Measurements from ENCODE around the gene ULK4.
"Not testable (repeated sequence)": the region's sequence is repeated elsewhere in the genome, so short reads cannot be mapped to it uniquely, and the experiment has no call there.

Gene ULK4

DNA sequence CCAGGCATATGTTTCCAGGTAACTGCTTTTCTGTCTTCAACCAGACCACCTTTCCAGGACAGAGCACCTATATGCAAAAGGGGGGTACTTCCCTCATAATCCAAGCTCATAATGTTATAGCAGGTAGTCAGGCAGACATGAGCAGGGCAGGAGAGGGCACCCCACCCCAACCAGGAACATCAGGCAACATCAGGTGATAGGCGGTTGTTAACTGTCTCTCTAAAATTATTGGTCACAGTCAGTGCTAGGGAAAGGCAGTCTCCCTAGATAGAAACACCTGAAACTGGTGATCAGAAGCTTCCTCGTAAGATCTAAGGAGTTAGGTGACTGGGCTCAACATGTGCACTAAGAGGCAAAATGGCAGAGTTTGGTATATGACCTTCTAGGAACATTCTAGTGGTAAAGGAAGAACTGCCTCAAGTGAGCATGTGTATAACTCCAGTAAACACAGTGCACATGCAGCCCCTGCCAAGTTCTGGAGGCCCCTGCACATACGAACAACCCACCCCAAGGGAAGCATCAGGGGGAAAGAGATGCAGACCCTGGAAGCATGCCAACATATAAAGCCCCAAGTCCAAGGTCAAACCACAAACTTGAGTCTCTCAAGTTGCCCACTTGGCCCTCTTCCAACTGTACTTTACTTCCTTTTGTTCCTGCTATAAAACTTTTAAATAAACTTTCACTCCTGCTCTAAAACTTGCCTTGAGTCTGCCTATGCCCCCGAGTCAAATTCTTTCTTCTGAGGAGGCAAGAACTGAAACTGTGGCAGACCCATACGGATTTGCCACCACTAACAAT is 270.9 kb downstream of the ULK4 start:
- no peak for DNase-seq (ENCODE audit: low read depth in 2 of 2)

- no peak for DNase-seq (ENCODE audit: low read depth in 2 of 2)
Measured at GRCh38 chr3:41688595-41689380, 273.1 kb downstream of the ULK4 start.

DNA sequence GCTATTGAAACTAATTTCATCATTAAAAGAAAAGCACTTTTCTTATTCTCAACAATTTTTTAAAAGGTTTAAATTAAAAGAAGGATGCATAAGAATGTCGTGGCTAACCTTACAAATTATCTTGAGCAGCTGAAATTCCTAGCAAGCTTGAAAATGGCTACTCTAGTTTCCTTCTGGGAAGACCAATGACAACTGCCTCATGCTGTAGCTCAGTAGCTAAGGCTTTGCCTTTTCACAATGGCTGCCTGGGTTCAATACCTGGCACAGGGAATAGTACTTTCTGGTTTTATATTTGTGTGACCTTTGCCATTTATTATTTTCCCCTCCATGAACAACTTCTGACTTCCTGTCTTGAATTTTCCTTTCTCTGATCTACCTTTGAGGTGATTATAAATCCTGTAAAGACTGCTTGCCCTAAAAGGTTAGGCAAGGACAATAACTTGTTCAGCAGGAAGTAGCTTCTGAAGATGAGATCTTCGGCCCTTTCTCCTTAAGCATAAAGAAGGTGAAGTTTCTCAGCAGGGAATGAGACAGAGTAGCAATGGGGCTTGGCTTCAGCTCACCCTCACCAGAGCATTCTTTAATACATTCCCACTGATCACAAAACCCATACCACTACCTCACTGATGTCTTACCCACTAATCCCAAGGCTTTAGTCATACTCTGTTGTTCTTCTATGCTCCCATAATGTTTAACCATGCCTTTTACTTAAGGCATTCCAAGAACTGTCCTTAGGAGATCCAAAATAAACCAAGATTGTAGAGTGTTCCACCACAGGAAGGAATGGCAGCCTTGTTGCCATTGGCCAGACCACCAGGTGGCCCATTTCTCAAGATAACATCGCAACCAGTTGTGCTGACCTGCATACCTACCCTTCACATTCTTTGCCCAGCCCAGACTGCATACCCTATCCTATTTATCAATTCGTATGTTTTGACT is 276.8 kb downstream of the ULK4 start:
- DNase-seq (ENCODE audit: low read depth in 2 of 2) = no peak

GRCh38 chr3:41683666-41684350 is 278.1 kb downstream of the ULK4 start:
- no peak for DNase-seq (ENCODE audit: low read depth in 2 of 2)

DNA sequence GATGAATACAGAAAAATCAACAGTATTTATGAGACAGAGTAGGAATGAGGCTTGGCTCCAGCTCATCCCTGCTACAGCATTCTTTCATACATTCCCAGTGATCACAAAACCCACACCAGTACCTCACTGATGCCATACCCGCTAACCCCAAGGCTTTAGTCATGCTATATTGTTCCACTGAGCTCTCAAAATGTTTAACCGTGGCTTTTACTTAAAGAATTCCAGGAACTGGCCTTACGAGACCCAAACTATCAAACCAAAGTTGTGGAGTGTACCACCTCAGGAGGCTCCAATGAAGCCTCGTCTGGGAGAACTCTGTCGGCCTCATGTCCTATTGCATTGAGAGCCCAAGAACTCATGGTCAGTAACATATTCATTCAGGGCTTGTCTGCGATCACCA is 278.9 kb downstream of the ULK4 start:
- DNase-seq (ENCODE audit: low read depth in 2 of 2) = no peak

- no peak for DNase-seq (ENCODE audit: low read depth in 2 of 2)
Measured at GRCh38 chr3:41682382-41682781, 279.5 kb downstream of the ULK4 start.

GRCh38 chr3:41681479-41681878 is 280.4 kb downstream of the ULK4 start:
- DNase-seq (ENCODE audit: low read depth in 2 of 2) = no peak

- DNase-seq (ENCODE audit: low read depth in 2 of 2) = no peak
Measured at GRCh38 chr3:41679374-41679773, 282.5 kb downstream of the ULK4 start.

DNA sequence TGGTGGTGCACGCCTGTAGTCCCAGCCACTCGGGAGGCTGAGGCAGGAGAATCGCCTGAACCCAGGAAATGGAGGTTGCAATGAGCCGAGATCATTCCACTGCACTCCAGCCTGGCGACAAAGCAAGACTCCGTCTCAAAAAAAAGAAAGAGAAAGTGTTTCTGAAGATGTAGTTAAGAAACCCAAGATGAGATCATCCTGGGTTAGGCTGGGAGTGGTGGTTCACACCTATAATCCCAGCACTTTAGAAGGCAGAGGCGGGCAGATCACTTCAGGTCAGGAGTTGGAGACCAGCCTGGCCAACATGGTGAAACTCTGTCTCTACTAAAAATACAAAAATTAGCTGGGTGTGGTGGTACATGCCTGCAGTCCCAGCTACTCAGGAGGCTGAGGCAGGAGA is 286.8 kb downstream of the ULK4 start:
- DNase-seq (ENCODE audit: low read depth in 2 of 2) = not testable (repeated sequence)

DNA sequence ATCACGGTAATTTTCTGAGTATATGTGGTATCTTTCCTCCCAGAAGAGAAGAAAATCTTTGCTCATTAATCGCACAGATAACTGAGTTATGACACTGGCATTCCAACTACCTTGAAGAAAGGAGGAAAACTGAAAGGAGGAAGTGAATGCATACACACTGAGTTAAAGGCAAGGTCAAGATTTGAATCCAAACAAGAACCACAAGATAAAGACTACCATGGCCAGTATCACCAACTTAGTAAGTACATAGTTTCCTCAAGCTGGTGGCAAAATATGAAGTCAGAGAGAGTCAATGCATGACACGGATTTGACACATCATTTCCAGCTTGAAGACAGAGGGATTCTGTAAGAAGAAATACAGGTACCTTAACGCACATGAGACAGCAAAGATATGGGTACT is 287.5 kb downstream of the ULK4 start:
- no peak for DNase-seq (ENCODE audit: low read depth in 2 of 2)

DNA sequence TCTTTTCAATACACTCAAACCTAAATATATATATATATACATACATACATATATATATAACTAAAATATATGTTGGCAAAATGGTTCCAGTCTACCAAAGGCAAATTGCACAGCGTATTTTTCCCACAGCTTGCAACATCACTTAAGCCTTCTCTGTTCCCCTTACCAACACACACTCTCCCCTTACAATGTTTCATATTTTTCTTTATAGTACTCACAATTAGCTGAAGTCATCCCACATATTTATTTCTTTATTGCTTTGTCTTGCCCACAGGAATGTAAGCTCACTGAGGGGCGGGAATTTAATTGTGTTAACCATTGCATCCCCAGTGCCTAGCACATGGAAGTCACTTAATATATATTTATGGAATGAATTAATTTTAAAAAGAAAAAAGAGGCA is 288.3 kb downstream of the ULK4 start:
- DNase-seq (ENCODE audit: low read depth in 2 of 2) = no peak

DNA sequence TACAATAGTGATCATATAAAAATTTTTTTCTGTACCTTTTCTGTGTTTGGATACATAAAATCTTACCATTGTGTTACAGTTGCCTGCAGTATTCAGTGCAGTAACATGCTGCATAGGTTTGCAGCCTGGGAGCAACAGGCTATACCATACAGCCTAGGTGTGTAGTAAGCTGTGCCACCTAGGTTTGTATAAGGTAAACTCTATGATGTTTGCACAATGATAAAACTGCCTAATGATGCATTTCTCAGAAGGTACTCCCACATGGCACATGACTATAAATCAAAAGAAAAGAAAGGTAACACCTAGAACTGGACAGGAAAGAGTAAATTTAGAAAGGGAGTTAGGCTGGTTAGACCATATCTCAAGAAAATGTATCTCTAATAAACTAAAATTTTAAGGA is 293.5 kb downstream of the ULK4 start:
- DNase-seq (ENCODE audit: low read depth in 2 of 2) = no peak

DNA sequence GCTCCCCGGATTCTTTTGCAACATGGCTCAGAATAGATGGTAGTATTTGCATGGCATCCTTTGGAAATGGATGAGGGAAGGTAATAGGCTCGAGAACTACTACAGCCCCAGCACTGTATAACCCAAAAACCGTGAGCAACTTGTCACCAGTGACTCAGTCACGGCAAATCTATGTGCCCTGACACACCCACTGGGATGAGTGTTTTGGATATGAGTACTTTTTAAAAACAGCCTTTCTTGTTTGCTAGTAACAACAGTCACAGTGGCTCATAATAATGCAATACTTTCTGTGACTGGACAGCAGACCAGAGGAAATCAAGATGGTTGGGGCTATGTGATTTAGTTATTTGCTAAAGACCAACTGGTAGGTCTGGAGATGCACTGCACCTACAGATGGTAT is 299.6 kb downstream of the ULK4 start:
- DNase-seq (ENCODE audit: low read depth in 2 of 2) = no peak

GRCh38 chr3:41661796-41662195 is 300.1 kb downstream of the ULK4 start:
- no peak for DNase-seq (ENCODE audit: low read depth in 2 of 2)

- DNase-seq (ENCODE audit: low read depth in 2 of 2) = no peak
Measured at GRCh38 chr3:41660510-41660909, 301.4 kb downstream of the ULK4 start.

- DNase-seq (ENCODE audit: low read depth in 2 of 2) = no peak
Measured at GRCh38 chr3:41653571-41654239, 308.2 kb downstream of the ULK4 start.

DNA sequence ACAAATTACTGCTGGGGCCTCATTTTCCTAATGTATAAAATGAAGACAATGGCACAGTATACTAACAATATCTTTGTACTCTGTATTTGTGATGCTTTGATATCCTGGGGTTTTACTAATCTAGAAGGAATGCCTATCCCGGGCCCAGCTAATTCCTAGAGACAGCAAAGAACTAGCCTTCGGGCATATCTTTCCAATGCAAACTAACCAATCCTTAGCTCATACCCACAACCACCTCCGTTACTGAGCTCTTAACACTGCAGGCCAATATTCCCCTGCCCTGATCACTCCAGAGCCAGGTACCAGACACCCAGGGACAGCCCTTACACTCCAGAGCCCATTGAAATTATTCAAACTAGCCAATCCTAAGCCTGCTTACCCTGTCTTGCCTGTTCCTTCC is 309.0 kb downstream of the ULK4 start:
- no peak for DNase-seq (ENCODE audit: low read depth in 2 of 2)

GRCh38 chr3:41652506-41652905 is 309.4 kb downstream of the ULK4 start:
- DNase-seq (ENCODE audit: low read depth in 2 of 2) = no peak

GRCh38 chr3:41651718-41652117 is 310.2 kb downstream of the ULK4 start:
- no peak for DNase-seq (ENCODE audit: low read depth in 2 of 2)

DNA sequence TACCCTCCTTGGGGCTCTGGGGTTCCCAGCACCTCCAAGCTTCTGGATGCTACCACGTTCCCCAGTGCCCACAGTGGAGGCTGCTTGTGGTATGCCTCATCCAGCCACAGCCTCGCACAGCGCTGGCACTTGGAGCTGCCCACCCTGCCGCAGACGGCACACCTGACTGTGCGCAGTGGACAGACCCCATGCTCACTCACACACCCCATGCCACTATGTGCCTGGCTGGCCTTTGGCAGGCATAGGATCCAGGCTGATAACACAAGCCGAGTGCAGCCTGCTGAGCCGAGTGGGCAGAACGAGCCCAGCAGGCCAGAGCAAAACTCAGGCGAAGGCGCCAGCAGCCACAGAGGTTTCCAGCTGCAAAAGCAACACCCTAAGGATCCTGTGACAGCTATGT is 311.5 kb downstream of the ULK4 start:
- DNase-seq (ENCODE audit: low read depth in 2 of 2) = no peak

- DNase-seq (ENCODE audit: low read depth in 2 of 2) = no peak
Measured at GRCh38 chr3:41649129-41649739, 312.7 kb downstream of the ULK4 start.
